Measurements from ENCODE around the gene IER3. TPM values are rescaled to one million over a fixed set of nuclear protein-coding genes. Genes with fewer than 3 reads are reported as not detected.
A peak's percentile ranks its signal among the peaks of the same experiment; 100 is the strongest.

IER3 gene
- total and polyA plus RNA-seq, 2 of the 13 experiments (the other 11 are each of a cell fraction or from before 2014, with no cell fraction given), result 51.1 to 131 TPM

- peak; percentile 66; the same call in 1 of the 2 replicates for TF ChIP-seq ZBTB7B (CRISPR knock-in tag; IDR thresholded peaks at IDR 0.05)
- TF ChIP-seq NR0B2 (CRISPR knock-in tag; IDR thresholded peaks at IDR 0.05), result peak; percentile 57; the same call in 1 of the 2 replicates
- TF ChIP-seq SRSF9 (IDR thresholded peaks at IDR 0.05; ENCODE audit: borderline replicate concordance, insufficient read depth, low read depth, low read length, poor library complexity, severe bottlenecking), result no peak
- TF ChIP-seq ZNF501 (CRISPR knock-in tag; IDR thresholded peaks at IDR 0.05), result peak; percentile 89
- peak; percentile 98 for TF ChIP-seq DRAP1 (CRISPR knock-in tag; IDR thresholded peaks at IDR 0.05)
- no peak for TF ChIP-seq ZNF572 (CRISPR knock-in tag; IDR thresholded peaks at IDR 0.05)
- peak; percentile 74 for TF ChIP-seq HCFC1 (IDR thresholded peaks at IDR 0.05; ENCODE audit: low read depth, low read length)
- peak; percentile 40; the same call in 1 of the 2 replicates for TF ChIP-seq CEBPB (IDR thresholded peaks at IDR 0.05; ENCODE audit: borderline replicate concordance, low read depth, low read length)
- peak; percentile 95 for TF ChIP-seq HMGXB4 (CRISPR knock-in tag; IDR thresholded peaks at IDR 0.05; ENCODE audit: borderline replicate concordance in 1 of 2, low read depth in 1 of 2)
- TF ChIP-seq ZNF740 (CRISPR knock-in tag; IDR thresholded peaks at IDR 0.05), result no peak
- no peak for TF ChIP-seq NPAS2 (CRISPR knock-in tag; IDR thresholded peaks at IDR 0.05; ENCODE audit: borderline replicate concordance)
- no peak for TF ChIP-seq ZNF703 (CRISPR knock-in tag; IDR thresholded peaks at IDR 0.05; ENCODE audit: borderline replicate concordance)
- peak; percentile 61; the same call in 1 of the 2 replicates for TF ChIP-seq GZF1 (CRISPR knock-in tag; IDR thresholded peaks at IDR 0.05)
- TF ChIP-seq TAF1 (CRISPR knock-in tag; IDR thresholded peaks at IDR 0.05), result peak; percentile 97
- 0 out of 2 replicates have a peak, but pooled peaks have one; percentile 14 for TF ChIP-seq ZBTB21 (CRISPR knock-in tag; IDR thresholded peaks at IDR 0.05)
- peak; percentile 88; the same call in 1 of the 2 replicates for TF ChIP-seq PAWR (CRISPR knock-in tag; IDR thresholded peaks at IDR 0.05; ENCODE audit: borderline replicate concordance)
- 0 out of 2 replicates have a peak, but pooled peaks have one; percentile 41 for TF ChIP-seq CENPBD1 (CRISPR knock-in tag; IDR thresholded peaks at IDR 0.05; ENCODE audit: borderline replicate concordance, low read depth)
- no peak for TF ChIP-seq ZNF7 (CRISPR knock-in tag; IDR thresholded peaks at IDR 0.05)
- TF ChIP-seq JARID2 (CRISPR knock-in tag; IDR thresholded peaks at IDR 0.05; ENCODE audit: insufficient replicate concordance), result no peak
- peak; percentile 73; the same call in 1 of the 2 replicates for TF ChIP-seq ZBTB26 (CRISPR knock-in tag; IDR thresholded peaks at IDR 0.05; ENCODE audit: borderline replicate concordance)
- peak; percentile 79; the same call in 1 of the 2 replicates for TF ChIP-seq ZNF547 (CRISPR knock-in tag; IDR thresholded peaks at IDR 0.05)
- no peak for TF ChIP-seq SMARCE1 (IDR thresholded peaks at IDR 0.05; ENCODE audit: borderline replicate concordance)
- TF ChIP-seq ZNF124 (CRISPR knock-in tag; IDR thresholded peaks at IDR 0.05), result peak; percentile 68
- TF ChIP-seq ZEB1 (IDR thresholded peaks at IDR 0.05; ENCODE audit: insufficient replicate concordance, low read depth), result peak; percentile 67
These were observed 27.1 kb downstream of the IER3 start, which contains the start of gene MDC1 (continued) for GRCh38 chr6:30717129-30717844.
